Chondrocyte (in vitro differentiated cells): Measurements from ENCODE around the gene ELAVL3. TPM values are rescaled to one million over a fixed set of nuclear protein-coding genes. Genes with fewer than 3 reads are reported as not detected.

ENCODE experiments used
- DNase-seq: peaks from one replicate; pipeline ENCODE4 v3.0.0; 2021; ENCODE audit warnings: mixed read lengths, low spot score
- H3K27ac Mint-ChIP-seq: one replicate; pipeline ENCODE4 v1.8.0; 2021; ENCODE audit warnings: mild to moderate bottlenecking, moderate library complexity, mixed read lengths; ENCODE audit not compliant: unreplicated experiment
- H3K27me3 Mint-ChIP-seq: 2 replicates; pipeline ENCODE4 v1.8.0; 2021; ENCODE audit warnings: low read depth, mixed read lengths
- H3K36me3 Mint-ChIP-seq: 2 replicates; pipeline ENCODE4 v1.8.0; 2021; ENCODE audit warnings: low read depth, mixed read lengths
- H3K4me1 Mint-ChIP-seq: 2 replicates; pipeline ENCODE4 v1.8.0; 2021; ENCODE audit warnings: low read depth, mild to moderate bottlenecking, mixed read lengths
- H3K4me3 Mint-ChIP-seq: one replicate; pipeline ENCODE4 v1.8.0; 2021; ENCODE audit warnings: mild to moderate bottlenecking, moderate library complexity, mixed read lengths; ENCODE audit not compliant: unreplicated experiment
- H3K9me3 Mint-ChIP-seq: 2 replicates; pipeline ENCODE4 v1.8.0; 2021; ENCODE audit warnings: low read depth, mixed read lengths
- CTCF ChIP-seq: fragments of 200-600 bp; sonication (generic); IDR thresholded peaks from 2 replicates; pipeline ENCODE4 v1.5.0; 2021; ENCODE audit warnings: antibody characterized with exemption, mild to moderate bottlenecking, moderate library complexity
- total RNA-seq: library from RNA; stranded (reverse); gene quantifications from 3 replicates; pipeline ENCODE4 v1.2.1, GENCODE V29; 2021

The ELAVL3 gene
- total RNA-seq, 1 donor from 2014 or later, result 0.07 TPM

GRCh38 chr19:11495885-11496284 lies 15.0 kb upstream of the ELAVL3 start:
- H3K27me3 Mint-ChIP-seq, result no peaks in the 10 kb centered on the region
- no peaks in the 10 kb centered on the region for H3K4me1 Mint-ChIP-seq
- no peak for DNase-seq
- H3K36me3 Mint-ChIP-seq, result peaks cover 11% of the 10 kb centered on the region
- H3K9me3 Mint-ChIP-seq, result no peaks in the 10 kb centered on the region
- no peak for TF ChIP-seq CTCF
- no peak overlapping the region for H3K27ac Mint-ChIP-seq
- H3K4me3 Mint-ChIP-seq, result no peak overlapping the region

- H3K27me3 Mint-ChIP-seq, result no peaks in the 10 kb centered on the region
- H3K4me3 Mint-ChIP-seq, result no peak overlapping the region
- H3K36me3 Mint-ChIP-seq, result peaks cover 14% of the 10 kb centered on the region
- H3K27ac Mint-ChIP-seq, result no peak overlapping the region
- no peaks in the 10 kb centered on the region for H3K4me1 Mint-ChIP-seq
- no peak for DNase-seq
- H3K9me3 Mint-ChIP-seq, result no peaks in the 10 kb centered on the region
- TF ChIP-seq CTCF, result no peak
Measured at GRCh38 chr19:11495481-11495880, 14.6 kb upstream of the ELAVL3 start.

- Mint-ChIP-seq H3K4me1 (no peaks in the 10 kb centered on the region), H3K27ac (no peak overlapping the region), H3K4me3 (no peak overlapping the region), H3K9me3 (no peaks in the 10 kb centered on the region), H3K36me3 (peaks cover 13% of the 10 kb centered on the region), H3K27me3 (no peaks in the 10 kb centered on the region)
- no peak for TF ChIP-seq CTCF
- DNase-seq, result no peak
Measured at GRCh38 chr19:11494634-11495285, 13.9 kb upstream of the ELAVL3 start.

- no peak for TF ChIP-seq CTCF
- no peaks in the 10 kb centered on the region for H3K4me1 Mint-ChIP-seq
- no peak overlapping the region for H3K4me3 Mint-ChIP-seq
- H3K36me3 Mint-ChIP-seq, result peaks cover 6% of the 10 kb centered on the region
- no peak for DNase-seq
- no peaks in the 10 kb centered on the region for H3K27me3 Mint-ChIP-seq
- no peaks in the 10 kb centered on the region for H3K9me3 Mint-ChIP-seq
- H3K27ac Mint-ChIP-seq, result no peak overlapping the region
Measured at GRCh38 chr19:11489378-11489777, 8.5 kb upstream of the ELAVL3 start.

GRCh38 chr19:11486661-11487503 lies 6.0 kb upstream of the ELAVL3 start:
- H3K4me1 Mint-ChIP-seq, result peaks cover 4% of the 10 kb centered on the region
- no peak overlapping the region for H3K27ac Mint-ChIP-seq
- no peak for TF ChIP-seq CTCF
- no peaks in the 10 kb centered on the region for H3K9me3 Mint-ChIP-seq
- H3K4me3 Mint-ChIP-seq, result no peak overlapping the region
- peaks cover 9% of the 10 kb centered on the region for H3K27me3 Mint-ChIP-seq
- peaks cover 9% of the 10 kb centered on the region for H3K36me3 Mint-ChIP-seq
- DNase-seq, result no peak
